Sigmoid colon (tissue), 4 donors: ENCODE results near the gene MUC21.

Source experiments
- CTCF ChIP-seq, 4 experiments: fragments of 450-650 bp in 3 of 4; fragments of 200-600 bp in 1 of 4; IDR thresholded peaks; one replicate each; pipeline ENCODE4 v1.5.1; 2016 to 2019; ENCODE audit warnings: antibody characterized with exemption in 4 of 4, mild to moderate bottlenecking in 3 of 4, moderate library complexity in 2 of 4
- POLR2A ChIP-seq, 2 donors: fragments of 450-650 bp; IDR thresholded peaks; one replicate each; pipeline ENCODE4 v1.6.1; 2016; ENCODE audit warnings: antibody characterized with exemption in 2 of 2, mild to moderate bottlenecking in 2 of 2, moderate library complexity in 2 of 2
- POLR2AphosphoS5 ChIP-seq, 4 donors: sonication (generic); formaldehyde crosslinking; IDR thresholded peaks; one replicate each; pipeline ENCODE4 v1.6.1; 2017; ENCODE audit warnings: antibody characterized with exemption in 4 of 4

- TF ChIP-seq CTCF (IDR thresholded peaks at IDR 0.05) (no peak), POLR2A (IDR thresholded peaks at IDR 0.05) (no peak), POLR2AphosphoS5 (IDR thresholded peaks at IDR 0.05) (no peak)
Measured at GRCh38 chr6:31038559-31038958, 55.0 kb downstream of the MUC21 start.
